ENCODE results near the gene LRRC59.
A peak's percentile ranks its signal among the peaks of the same experiment; 100 is the strongest.
"Not testable (repeated sequence)": the region's sequence is repeated elsewhere in the genome, so short reads cannot be mapped to it uniquely, and the experiment has no call there.

Gene LRRC59

DNA sequence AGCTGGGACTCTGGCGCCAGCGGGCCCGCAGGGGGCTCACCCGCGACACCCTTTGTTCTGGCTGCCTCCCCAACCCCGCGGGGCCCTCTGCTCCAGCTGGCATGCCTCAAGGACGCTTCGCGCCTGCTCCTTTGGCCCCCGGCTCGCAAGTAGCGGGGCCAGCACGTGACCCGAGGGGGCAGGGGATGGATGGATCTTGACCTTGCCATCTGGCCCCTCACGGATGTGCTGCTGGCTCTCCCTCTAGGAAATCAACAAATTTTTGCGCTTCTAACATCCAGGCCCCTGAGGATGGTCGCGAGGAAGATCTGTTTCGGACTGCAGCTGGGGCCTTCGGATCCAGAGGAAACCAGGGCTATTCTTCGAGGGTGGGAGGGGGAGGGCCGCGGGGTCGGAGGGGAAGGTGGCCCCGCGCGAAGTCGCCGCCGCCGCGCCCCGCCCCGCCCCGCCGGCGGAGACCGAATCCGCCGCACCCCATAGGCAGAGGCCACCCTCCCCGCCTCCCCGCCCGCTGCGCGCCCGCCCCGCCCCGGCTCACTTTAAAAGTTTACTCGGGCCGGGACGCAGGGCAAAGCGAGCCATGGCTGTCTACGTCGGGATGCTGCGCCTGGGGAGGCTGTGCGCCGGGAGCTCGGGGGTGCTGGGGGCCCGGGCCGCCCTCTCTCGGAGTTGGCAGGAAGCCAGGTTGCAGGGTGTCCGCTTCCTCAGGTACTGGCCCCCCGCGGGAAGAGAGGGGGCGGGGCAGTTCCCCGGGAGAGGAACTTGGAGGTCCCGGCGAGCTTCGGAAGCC, 28.6 kb upstream of the LRRC59 start, which contains the start of gene ACSF2:
ACSF2 (plus strand) TSS at position 537 of the 790 bp plus-strand sequence; CDS start at position 581, 44 bp downstream.
- peak in 5 of 10 donors; percentile 19 to 82 (median 38) for DNase-seq
- intact Hi-C loops (cut with DNase I) = no loop called here

GRCh38 chr17:50424996-50425681, 27.8 kb upstream of the LRRC59 start:
- DNase-seq = peak in 1 of 10 donors; percentile 74
- intact Hi-C loops (cut with DNase I) = no loop called here

DNA sequence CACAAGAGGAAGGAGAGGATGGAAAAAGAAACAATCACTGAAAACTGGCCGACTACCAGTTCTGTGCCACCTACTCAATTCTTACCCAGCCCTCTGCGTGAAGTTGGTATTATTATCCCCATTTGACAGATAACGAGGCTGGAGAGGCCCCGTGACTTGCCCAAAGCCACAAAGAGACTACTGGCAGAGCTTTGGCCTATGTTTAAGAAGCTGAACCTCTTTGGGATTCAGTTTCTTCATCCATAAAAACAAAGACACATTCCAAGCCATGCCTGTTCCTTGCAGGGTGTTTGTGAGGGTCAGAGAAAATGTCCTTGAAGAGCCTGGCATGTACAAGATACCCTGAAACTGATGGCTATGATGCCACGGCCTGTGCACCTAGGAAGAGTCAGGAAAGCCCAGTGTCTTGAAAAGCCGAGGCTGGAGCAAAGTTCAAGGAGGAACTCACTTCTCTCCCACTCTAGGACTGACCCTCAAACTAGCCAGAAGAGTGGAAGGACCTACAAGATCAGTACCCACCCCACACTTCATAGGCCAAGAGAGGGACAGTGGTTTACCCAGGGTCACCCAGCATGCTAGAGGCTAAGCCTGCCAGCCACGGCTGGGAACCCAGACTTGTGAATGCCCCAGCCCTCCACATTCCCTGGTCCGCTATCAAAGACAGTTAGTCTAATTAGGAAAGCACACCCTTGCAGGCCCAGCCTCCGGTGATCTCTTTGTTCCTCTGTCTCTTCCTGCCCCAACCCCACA, 27.1 kb upstream of the LRRC59 start:
- intact Hi-C loops (cut with DNase I) = no loop called here
- DNase-seq = peak in 1 of 10 donors; percentile 10

GRCh38 chr17:50423553-50424159, 26.3 kb upstream of the LRRC59 start:
- peak in 1 of 10 donors; percentile 22 for DNase-seq
- intact Hi-C loops (cut with DNase I) = no loop called here

DNA sequence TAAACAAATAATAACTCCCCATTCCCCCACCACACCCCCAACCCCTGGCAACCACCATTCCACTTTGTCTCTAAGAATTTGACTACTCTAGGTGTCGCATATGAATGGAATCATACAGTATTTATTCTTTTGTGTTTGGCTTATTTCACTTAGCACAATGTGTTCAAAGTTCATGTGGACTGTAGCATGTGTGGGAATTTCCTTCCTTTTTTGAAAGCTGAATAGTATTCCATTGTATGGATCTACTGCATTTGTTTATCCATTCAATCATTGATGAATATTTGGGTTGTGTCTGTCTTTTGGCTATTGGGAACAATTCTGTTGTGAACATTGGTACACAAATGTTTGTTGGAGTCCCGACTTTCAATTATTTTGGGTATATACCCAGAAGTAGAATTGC, 25.4 kb upstream of the LRRC59 start:
- DNase-seq = no peak
- intact Hi-C loops (cut with DNase I) = no loop called here

GRCh38 chr17:50421308-50422051, 24.2 kb upstream of the LRRC59 start:
- intact Hi-C loops (cut with DNase I) = no loop called here
- DNase-seq = no peak

- DNase-seq = peak in 1 of 10 donors; percentile 7
- intact Hi-C loops (cut with DNase I) = no loop called here
These were observed 23.2 kb upstream of the LRRC59 start for GRCh38 chr17:50420419-50421112.

DNA sequence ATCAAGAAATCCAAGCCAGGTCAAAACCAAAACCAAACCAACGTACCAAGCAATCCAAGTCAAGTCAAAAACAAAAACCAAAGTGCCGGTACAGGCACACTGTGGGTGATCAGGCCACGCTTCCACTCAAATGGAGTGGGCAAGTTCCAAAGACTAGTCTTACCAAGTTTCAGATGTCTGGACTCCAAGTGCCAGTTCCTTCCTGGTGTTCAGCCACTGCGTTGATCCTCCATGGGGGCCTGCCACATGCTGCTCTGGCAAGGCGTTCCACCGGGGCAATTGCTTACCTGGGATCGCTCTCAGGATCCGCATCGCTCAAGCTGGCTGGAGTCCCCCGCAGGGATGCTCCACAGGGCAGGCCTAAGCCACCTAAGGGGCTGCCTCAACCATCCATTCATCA, 22.3 kb upstream of the LRRC59 start:
- peak in 1 of 10 donors; percentile 58 for DNase-seq
- intact Hi-C loops (cut with DNase I) = not testable (repeated sequence)

GRCh38 chr17:50414808-50415207, 17.5 kb upstream of the LRRC59 start:
- DNase-seq = no peak
- intact Hi-C loops (cut with DNase I) = no loop called here

DNA sequence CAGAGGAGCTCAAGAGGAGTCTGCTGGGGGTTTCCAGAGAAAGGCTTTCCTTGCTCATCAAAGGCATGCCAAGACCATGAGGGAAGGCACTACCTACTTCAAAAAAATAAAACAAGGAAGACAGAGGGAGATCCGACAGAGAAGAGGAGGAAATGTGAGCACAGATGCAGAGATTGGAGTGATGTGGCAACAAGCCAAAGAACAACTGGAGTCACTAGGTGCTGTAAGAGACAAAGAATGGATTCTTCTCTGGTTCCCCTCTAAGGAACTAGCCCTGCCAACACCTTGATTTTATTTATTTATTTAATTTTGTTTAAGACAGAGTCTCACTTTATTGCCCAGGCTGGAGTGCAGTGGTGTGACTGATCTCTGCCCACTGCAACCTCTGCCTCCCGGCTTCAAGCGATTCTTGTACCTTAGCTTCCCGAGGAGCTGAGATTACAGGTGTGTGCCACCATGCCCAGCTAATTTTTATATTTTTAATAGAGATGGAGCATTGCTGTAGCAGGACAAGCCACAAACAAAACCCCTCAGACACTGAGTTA, 14.9 kb upstream of the LRRC59 start:
- intact Hi-C loops (cut with DNase I) = no loop called here
- DNase-seq = no peak

DNA sequence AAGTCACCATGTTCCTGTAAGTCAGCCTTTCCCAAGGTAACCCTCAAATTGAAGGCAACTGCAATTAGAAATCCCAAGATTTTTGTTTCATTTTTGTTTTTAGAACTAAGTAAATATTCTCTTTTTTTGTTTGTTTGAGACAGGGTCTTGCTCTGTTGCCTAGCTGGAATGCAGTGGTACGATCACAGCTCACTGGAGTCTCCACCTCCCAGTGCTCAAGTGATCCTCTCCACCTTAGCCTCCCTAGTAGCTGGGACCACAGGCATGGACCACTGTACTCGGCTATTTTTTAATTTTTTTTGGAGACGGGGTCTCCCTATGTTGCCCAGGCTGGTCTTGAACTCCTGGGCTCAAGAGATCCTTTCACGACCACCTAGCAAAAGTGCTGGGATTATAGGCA, 10.6 kb upstream of the LRRC59 start:
- no peak for DNase-seq
- intact Hi-C loops (cut with DNase I) = no loop called here

- intact Hi-C loops (cut with DNase I) = no loop called here
- DNase-seq = no peak
These were observed 9.3 kb upstream of the LRRC59 start for GRCh38 chr17:50406578-50406977.

DNA sequence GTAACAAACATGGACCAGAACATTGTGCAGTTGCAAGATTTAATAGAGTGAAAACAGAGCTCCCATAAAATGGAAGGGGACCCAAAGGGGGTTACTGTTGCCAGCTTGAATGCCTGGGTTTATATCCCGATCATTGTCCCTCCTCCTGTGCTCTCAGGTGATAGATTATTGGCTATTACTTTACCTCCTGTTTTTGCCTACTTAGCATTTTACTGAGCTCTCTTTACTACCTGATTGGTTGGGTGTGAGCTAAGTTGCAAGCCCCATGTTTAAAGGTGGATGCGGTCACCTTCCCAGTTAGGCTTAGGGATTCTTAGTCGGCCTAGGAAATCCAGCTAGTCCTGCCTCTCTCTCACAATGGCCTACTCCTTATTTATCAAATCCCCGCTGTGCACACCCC, 8.0 kb upstream of the LRRC59 start:
- intact Hi-C loops (cut with DNase I) = not testable (repeated sequence)

DNA sequence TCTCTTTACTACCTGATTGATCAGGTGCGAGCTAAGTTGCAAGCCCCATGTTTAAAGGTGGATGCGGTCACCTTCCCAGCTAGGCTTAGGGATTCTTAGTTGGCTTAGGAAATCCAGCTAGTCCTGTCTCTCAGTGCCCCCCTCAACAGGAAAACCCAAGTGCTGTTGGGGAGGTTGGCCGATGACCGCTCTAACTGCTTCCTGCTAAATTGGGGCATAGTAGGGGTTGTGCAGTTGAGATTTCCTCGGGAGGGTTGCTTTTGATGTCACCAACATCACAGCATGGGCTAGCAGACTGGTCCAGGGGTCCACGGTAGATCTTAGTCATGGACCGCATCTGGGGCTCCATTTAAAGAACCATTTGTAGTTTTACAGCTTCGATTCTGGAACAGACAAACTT, 2.3 kb upstream of the LRRC59 start:
- intact Hi-C loops (cut with DNase I); DNase-seq: not testable (repeated sequence)

More for the DNA sequence above, 8.0 kb upstream of the LRRC59 start:
- DNase-seq = not testable (repeated sequence)

DNA sequence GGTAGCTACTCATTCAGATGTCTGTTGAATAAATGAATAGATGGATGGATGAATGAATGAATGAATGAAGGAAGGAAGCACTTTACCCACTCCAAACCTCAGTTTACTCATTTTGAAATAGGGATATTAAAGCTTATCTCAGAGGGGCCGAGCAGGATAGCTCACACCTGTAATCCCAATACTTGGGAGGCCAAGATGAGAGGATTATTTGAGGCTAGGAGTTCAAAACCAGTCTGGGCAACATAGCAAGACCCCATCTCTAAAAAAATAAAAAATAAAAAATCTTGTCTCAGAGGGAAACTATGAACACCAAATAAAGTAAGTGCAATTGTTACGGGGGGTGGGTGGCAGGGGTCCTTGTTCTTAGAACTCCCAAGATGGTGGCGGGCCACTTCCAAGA, 1.3 kb upstream of the LRRC59 start:
- intact Hi-C loops (cut with DNase I); DNase-seq: not testable (repeated sequence)

GRCh38 chr17:50397919-50398285, 579 bp upstream of the LRRC59 start:
- intact Hi-C loops (cut with DNase I) = no loop called here

GRCh38 chr17:50396261-50397110, 837 bp downstream of the LRRC59 start:
- intact Hi-C loops (cut with DNase I) = no loop called here
- no peak for DNase-seq

More at GRCh38 chr17:50397919-50398285, 579 bp upstream of the LRRC59 start:
- DNase-seq = no peak

DNA sequence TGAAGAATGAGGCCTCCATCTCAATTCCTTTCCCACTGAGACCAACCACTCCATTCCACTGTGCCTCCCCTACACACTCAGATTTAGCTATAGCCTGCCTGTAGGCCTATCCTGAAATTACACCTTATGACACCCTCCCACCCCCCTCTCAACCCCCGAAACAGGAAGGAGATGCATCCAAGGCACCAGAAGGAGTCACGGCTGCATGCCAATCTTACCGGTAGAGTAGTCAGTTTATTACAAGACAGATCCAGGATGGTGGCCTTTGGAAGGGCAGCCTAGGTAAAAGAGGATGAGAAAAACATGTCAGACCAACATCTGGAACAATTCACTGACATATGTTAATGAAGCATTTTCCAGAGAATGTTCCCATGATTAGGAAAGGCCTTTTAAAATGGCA, 2.6 kb downstream of the LRRC59 start:
- intact Hi-C loops (cut with DNase I) = no loop called here
- DNase-seq = no peak

All from posterior cingulate gyrus (tissue), 11 donors.